ENCODE data around the gene OTOF. TPM values are rescaled to one million over a fixed set of nuclear protein-coding genes. Genes with fewer than 3 reads are reported as not detected.

Gene OTOF
- total and polyA plus RNA-seq, 2 of the 13 experiments (the other 11 are each of a cell fraction or from before 2014, with no cell fraction given): 0.04 TPM; not detected in 1

DNA sequence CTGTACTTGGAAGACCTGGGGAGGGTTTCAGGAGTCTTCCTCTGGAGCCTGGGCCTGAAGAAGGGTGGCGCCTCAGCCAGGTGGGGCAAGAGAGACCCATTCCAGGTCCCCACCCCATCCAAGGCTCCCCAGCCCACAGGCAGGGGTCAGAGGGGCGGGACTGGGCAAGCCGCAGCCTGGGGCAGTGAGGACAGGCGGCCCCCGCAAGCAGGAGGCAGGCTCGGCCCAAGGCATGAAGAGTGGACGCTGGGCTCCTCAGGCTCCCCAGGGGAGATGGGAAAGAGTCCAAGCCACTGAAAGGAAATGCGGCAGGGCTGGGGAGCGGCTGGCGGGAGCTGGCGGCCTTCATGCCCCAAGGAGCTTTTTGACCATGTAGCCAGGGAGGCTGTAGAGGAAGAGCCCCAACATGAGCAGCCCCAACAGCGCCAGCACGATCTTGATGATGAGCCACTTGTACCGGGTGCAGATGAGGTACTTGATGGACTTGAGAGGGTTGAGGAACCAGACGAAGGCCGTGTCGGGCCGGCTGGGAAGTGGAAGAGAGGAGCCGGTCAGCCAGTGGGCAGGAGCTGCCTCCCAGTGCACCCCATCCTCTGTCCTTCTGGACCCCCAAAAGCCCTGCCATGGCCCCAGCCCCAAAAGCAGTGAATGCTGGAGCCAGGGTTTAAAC, 20.1 kb downstream of the OTOF start (continued):
- TF ChIP-seq ZNF781 (CRISPR knock-in tag; IDR thresholded peaks at IDR 0.05; ENCODE audit: borderline replicate concordance, not compliant biosample characterization): no peak
- TF ChIP-seq, protein P1, sequence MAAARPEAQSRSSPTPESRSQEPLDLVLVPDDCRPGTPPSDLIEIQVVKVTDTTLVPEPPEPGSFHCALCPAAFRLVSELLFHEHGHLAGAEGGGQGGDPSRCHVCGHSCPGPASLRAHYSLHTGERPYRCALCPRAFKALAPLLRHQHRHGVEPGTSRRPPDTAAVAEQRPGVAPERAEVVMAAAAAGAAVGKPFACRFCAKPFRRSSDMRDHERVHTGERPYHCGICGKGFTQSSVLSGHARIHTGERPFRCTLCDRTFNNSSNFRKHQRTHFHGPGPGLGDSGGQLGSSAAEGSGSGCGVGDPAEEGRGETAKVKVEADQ (CRISPR knock-in tag; IDR thresholded peaks at IDR 0.05; ENCODE audit: borderline replicate concordance): no peak
- TF ChIP-seq TOPORS (CRISPR knock-in tag; IDR thresholded peaks at IDR 0.05): no peak
- TF ChIP-seq ZNF24 (IDR thresholded peaks at IDR 0.05): no peak
- TF ChIP-seq, protein P2, sequence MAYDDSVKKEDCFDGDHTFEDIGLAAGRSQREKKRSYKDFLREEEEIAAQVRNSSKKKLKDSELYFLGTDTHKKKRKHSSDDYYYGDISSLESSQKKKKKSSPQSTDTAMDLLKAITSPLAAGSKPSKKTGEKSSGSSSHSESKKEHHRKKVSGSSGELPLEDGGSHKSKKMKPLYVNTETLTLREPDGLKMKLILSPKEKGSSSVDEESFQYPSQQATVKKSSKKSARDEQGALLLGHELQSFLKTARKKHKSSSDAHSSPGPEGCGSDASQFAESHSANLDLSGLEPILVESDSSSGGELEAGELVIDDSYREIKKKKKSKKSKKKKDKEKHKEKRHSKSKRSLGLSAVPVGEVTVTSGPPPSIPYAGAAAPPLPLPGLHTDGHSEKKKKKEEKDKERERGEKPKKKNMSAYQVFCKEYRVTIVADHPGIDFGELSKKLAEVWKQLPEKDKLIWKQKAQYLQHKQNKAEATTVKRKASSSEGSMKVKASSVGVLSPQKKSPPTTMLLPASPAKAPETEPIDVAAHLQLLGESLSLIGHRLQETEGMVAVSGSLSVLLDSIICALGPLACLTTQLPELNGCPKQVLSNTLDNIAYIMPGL (CRISPR knock-in tag; IDR thresholded peaks at IDR 0.05; ENCODE audit: borderline replicate concordance in 1 of 2, low read depth in 1 of 2): no peak
- no peak for TF ChIP-seq HNRNPLL (IDR thresholded peaks at IDR 0.05; ENCODE audit: low read depth, low read length, poor library complexity, severe bottlenecking)
- TF ChIP-seq, protein P3, sequence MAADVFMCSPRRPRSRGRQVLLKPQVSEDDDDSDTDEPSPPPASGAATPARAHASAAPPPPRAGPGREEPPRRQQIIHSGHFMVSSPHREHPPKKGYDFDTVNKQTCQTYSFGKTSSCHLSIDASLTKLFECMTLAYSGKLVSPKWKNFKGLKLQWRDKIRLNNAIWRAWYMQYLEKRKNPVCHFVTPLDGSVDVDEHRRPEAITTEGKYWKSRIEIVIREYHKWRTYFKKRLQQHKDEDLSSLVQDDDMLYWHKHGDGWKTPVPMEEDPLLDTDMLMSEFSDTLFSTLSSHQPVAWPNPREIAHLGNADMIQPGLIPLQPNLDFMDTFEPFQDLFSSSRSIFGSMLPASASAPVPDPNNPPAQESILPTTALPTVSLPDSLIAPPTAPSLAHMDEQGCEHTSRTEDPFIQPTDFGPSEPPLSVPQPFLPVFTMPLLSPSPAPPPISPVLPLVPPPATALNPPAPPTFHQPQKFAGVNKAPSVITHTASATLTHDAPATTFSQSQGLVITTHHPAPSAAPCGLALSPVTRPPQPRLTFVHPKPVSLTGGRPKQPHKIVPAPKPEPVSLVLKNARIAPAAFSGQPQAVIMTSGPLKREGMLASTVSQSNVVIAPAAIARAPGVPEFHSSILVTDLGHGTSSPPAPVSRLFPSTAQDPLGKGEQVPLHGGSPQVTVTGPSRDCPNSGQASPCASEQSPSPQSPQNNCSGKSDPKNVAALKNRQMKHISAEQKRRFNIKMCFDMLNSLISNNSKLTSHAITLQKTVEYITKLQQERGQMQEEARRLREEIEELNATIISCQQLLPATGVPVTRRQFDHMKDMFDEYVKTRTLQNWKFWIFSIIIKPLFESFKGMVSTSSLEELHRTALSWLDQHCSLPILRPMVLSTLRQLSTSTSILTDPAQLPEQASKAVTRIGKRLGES (CRISPR knock-in tag; IDR thresholded peaks at IDR 0.05; ENCODE audit: borderline replicate concordance): no peak
- TF ChIP-seq, protein P4, sequence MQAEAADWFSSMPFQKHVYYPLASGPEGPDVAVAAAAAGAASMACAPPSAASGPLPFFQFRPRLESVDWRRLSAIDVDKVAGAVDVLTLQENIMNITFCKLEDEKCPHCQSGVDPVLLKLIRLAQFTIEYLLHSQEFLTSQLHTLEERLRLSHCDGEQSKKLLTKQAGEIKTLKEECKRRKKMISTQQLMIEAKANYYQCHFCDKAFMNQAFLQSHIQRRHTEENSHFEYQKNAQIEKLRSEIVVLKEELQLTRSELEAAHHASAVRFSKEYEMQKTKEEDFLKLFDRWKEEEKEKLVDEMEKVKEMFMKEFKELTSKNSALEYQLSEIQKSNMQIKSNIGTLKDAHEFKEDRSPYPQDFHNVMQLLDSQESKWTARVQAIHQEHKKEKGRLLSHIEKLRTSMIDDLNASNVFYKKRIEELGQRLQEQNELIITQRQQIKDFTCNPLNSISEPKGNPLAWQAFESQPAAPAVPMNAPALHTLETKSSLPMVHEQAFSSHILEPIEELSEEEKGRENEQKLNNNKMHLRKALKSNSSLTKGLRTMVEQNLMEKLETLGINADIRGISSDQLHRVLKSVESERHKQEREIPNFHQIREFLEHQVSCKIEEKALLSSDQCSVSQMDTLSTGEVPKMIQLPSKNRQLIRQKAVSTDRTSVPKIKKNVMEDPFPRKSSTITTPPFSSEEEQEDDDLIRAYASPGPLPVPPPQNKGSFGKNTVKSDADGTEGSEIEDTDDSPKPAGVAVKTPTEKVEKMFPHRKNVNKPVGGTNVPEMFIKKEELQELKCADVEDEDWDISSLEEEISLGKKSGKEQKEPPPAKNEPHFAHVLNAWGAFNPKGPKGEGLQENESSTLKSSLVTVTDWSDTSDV (CRISPR knock-in tag; IDR thresholded peaks at IDR 0.05): peak; percentile 83; the same call in 1 of the 2 replicates
- TF ChIP-seq, protein P5, sequence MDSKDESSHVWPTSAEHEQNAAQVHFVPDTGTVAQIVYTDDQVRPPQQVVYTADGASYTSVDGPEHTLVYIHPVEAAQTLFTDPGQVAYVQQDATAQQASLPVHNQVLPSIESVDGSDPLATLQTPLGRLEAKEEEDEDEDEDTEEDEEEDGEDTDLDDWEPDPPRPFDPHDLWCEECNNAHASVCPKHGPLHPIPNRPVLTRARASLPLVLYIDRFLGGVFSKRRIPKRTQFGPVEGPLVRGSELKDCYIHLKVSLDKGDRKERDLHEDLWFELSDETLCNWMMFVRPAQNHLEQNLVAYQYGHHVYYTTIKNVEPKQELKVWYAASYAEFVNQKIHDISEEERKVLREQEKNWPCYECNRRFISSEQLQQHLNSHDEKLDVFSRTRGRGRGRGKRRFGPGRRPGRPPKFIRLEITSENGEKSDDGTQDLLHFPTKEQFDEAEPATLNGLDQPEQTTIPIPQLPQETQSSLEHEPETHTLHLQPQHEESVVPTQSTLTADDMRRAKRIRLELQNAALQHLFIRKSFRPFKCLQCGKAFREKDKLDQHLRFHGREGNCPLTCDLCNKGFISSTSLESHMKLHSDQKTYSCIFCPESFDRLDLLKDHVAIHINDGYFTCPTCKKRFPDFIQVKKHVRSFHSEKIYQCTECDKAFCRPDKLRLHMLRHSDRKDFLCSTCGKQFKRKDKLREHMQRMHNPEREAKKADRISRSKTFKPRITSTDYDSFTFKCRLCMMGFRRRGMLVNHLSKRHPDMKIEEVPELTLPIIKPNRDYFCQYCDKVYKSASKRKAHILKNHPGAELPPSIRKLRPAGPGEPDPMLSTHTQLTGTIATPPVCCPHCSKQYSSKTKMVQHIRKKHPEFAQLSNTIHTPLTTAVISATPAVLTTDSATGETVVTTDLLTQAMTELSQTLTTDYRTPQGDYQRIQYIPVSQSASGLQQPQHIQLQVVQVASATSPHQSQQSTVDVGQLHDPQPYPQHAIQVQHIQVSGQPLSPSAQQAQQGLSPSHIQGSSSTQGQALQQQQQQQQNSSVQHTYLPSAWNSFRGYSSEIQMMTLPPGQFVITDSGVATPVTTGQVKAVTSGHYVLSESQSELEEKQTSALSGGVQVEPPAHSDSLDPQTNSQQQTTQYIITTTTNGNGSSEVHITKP (CRISPR knock-in tag; IDR thresholded peaks at IDR 0.05; ENCODE audit: low read depth): no peak
- TF ChIP-seq, protein P6, sequence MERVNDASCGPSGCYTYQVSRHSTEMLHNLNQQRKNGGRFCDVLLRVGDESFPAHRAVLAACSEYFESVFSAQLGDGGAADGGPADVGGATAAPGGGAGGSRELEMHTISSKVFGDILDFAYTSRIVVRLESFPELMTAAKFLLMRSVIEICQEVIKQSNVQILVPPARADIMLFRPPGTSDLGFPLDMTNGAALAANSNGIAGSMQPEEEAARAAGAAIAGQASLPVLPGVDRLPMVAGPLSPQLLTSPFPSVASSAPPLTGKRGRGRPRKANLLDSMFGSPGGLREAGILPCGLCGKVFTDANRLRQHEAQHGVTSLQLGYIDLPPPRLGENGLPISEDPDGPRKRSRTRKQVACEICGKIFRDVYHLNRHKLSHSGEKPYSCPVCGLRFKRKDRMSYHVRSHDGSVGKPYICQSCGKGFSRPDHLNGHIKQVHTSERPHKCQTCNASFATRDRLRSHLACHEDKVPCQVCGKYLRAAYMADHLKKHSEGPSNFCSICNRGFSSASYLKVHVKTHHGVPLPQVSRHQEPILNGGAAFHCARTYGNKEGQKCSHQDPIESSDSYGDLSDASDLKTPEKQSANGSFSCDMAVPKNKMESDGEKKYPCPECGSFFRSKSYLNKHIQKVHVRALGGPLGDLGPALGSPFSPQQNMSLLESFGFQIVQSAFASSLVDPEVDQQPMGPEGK (CRISPR knock-in tag; IDR thresholded peaks at IDR 0.05): peak; percentile 87

Data from HepG2 (cell line).